Activated CD8-positive, alpha-beta memory T cell treated with anti-CD3 and anti-CD28 coated beads, Interleukin-2, amount 50 U/mL, for 4 hours (primary cell): ENCODE data around the gene PDZRN3.

ENCODE experiments used
- DNase-seq: peaks from one replicate; pipeline ENCODE4 v3.0.0-alpha.2; 2020

PDZRN3 gene

DNA sequence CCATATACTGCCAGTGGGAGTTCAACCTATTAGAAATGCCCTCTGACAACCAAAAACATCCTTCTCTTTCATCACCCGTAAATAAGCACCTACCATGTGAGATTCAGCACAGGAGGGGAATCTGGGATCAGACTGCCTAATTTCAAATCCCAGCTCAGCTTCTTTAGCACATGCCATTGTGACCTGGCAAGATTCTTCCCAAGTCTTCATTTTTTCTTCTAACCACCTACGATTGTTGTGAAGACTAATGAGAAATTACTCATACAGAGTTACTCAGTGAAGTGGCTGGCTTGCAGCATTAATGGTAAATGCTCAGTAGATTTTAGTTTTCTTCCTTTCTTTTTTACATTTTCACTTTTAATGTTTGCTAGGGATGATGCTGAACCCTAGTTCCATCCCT is 176.7 kb downstream of the PDZRN3 start:
- no peak for DNase-seq

DNA sequence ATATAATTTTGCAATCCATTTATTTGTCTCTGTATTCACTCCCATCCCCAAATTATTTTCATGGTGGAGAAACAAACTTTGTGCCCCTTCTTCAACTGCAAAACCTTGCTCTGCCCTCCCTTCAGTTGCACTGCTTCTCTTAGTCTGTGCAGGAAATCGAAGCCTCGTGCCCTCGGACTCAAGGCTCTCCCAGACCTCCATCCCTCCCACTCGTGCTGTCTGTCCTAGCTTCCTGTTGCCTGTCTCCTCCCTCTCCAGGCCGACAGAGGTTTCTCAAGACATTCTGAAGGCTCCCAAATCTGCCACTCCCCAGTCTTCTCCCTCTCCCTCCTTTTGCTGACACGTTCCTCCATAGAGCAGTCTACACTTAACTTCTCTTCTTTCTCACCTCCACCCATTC is 177.6 kb downstream of the PDZRN3 start:
- DNase-seq: no peak

DNA sequence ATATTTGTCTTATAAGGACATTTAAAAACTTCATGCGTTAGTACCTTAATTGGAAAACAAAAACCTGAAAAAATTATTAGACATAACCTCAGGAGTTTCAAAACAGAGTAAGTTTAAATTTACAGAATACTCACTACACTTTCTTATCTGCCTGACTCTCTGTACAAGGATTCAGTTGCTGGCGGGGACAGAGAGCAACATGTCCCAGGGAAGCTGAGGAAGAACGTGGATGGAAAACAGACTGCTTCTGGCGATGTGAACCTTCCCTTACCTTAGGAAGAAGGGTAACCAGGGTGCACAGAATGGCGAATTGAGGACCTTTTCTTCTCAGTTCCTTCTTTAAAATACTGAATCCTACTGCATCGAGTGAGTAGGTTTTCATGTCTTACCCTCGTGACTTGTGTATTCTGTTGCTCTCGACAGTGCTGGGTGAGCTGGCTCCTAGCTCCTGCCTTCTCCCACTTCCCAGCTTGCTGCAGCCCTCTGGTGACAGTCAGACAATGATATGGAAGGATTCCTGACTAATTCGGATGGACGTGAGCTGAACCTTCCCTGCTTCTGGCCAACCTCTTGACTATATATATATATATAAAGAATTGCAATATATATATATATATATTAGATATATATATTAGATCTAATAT is 178.2 kb downstream of the PDZRN3 start:
- no peak for DNase-seq

DNA sequence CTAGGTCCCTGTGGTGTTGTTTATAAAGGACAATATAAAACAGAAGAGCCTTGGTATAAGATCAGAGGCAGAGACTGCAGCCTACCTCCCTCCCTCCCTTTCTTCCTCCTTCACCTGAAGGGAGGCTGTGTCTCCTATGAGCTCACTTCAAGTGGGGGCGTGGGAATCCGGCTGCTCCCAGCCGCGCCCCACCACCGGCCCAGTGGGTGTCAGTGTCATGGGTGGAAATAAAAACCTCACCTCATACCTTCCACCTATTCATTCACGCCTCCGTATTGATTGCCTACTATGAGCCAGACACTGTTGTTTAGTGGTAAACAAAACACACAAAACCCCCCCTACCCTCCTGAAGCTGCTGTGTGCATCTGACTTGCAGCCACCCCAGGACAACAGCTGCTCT is 181.9 kb downstream of the PDZRN3 start:
- DNase-seq: no peak

DNA sequence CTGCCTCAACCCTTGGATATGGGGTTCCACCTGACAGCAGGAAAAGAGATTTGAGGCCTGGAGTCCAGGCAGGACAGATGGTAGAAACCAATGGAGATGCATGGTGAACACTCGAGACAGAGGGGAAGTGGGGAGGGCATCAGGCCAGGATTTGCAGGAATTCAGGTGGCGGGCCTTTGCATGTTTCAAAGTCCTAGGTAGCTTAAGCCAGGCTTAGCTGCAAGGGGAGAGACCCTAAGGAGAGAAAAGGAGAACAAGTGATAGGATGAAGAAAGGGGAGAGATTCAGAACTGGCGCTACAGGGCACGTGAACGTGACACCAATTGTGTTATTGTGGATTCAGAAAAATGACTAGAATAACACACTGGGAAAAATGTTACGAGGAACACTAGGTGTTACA is 182.6 kb downstream of the PDZRN3 start:
- no peak for DNase-seq

DNA sequence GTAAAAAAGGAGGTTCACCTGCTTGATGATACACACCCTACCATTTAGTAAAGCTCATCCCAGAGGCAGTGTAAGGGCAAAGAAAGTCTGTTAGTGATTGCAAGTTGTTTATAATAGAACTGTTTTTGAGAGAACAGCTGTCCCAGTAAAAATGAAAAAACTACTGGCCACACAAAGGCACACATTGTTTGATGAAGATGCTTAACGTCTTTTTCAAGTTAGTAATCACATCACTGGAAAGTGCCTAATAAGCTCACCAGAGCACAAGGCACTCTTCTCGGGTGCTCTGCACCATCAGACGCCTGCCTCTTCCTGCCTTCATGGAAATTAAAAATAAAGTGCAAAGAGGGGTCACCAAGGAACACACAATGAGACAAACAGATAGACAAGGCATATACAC is 186.9 kb downstream of the PDZRN3 start:
- no peak for DNase-seq

DNA sequence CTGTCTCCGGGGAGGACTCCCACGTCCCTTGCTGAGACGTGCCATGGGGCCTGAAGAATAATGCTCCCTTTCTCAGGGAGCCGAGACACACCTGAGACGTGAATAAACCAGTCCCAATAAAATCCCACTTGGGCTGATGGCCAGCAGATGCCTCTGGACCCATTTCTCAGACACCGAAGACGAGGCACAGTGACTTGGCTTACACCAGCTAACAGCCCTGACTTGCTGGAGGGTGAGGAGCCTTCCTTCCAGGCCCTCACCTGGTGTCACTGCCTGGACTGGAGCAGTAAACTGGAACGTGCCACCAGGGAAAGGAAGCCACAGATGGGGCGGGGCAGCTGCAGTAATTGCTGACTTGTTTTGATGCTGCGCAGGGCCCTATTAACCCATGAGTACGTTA is 189.7 kb downstream of the PDZRN3 start:
- DNase-seq: no peak

DNA sequence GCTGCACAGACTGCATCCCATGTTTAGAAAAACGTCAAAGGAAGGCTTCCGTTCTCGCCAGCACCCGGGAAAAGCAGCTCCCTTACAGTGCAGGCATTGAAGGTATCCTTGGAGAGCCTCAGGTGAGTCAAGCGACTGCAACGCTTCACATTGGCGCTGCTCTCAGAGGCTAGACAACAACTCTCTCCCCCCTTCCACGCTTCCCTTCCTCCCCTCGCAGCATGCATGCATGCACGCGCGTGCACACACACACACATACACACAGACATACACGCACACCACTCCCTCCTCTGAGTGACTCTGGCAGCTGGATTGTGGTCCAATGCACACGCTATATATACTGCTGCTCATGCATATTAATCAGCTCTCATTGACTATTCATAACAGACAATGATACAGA is 191.1 kb downstream of the PDZRN3 start:
- DNase-seq: no peak

DNA sequence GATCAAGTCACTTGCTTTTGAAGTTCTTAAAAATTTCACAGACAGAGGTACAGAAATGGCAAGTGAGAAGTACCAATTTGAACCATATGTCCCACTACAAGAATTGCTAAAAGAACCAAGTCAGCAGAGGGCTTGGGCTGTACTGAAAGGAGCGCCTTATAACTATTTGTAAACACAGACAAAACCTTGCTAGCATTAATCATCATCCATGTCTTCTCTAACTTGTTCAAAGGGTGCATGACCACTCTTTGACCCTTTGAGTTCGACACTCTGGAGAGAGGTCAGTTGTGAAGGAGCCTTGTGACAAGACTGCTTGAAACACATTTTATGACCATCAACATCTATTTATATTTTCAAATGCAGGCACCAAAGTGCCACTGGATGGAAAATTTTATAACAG is 191.7 kb downstream of the PDZRN3 start:
- DNase-seq: no peak

DNA sequence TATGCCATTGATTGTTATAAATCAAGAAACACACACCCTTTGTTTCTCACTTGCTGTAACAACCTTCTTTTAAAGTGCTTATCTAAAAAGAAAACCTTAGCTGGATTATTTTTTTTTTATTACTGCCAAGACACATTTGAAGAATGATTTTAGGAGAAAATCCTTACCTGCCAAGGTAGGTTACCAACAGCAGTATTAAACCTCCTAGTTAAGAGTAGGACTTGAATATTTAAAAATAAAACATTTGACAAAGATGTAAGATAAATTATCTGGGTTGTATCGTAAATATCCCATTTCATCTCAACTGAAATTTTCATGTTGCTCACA is 192.1 kb downstream of the PDZRN3 start:
- DNase-seq: no peak

DNA sequence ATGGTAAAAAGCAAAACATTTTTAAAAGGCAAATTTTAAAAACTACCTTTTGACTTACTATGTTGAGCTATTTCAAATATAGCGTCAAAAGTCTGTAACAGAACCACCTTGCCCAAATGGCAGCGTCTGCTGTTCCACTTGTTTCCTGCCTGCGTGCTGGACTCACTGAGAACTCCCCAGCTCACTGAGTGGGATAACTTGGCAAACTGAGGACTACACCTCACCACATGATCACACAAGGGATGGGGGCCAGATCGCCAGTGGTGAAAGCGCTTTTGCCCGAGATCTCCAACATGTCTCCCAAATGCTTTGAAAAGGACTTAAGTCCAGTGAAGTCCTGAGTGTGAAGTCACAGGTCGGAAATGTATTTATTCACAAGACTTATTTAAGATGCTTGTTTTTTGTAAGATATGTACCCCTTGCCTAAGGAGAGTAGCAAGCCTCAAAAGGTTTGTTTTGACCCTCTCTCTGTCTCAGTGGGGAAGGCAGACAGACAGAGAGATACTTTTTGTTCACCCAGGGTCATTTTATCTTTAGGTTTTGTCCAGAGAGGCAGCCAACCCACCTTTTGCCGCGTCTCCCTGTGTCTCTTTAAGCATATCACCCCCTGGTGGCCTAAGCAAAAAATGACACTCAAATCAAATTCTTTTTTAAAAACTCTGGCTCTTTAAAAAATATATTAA is 192.6 kb downstream of the PDZRN3 start:
- DNase-seq: no peak

DNA sequence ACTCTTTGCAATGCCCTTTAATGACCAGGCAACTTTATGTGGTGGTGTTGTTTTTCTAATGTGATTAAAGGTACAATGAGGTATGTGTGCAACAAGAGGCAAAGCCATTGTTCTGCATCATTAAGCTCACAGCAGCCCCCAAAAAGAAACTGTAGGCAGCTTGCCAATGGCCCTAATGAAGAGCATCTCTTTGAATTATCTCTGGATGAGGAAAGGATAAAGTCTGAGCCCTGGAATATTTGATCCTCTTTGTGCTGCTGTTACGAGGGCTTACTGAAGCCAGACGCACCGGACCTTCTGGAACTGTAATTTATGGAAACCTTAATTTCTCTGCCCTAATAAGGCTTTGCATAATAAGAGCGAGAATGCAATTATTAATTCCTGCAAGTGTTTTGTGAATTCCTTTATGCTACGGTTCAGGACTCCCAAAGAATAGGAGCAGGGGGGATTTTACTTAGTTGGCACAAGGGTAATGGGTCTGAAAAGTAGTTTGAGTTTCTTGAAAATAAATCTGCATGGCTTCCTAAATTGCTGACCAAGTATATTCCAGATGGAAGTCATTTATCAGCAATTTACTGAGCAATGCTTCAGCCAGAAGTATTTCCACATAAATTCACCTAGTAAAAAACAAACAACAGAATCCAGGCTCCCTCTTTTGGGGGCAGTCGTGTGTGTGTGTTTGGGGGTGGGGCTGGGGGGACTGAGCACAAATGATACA is 193.4 kb downstream of the PDZRN3 start:
- no peak for DNase-seq

DNA sequence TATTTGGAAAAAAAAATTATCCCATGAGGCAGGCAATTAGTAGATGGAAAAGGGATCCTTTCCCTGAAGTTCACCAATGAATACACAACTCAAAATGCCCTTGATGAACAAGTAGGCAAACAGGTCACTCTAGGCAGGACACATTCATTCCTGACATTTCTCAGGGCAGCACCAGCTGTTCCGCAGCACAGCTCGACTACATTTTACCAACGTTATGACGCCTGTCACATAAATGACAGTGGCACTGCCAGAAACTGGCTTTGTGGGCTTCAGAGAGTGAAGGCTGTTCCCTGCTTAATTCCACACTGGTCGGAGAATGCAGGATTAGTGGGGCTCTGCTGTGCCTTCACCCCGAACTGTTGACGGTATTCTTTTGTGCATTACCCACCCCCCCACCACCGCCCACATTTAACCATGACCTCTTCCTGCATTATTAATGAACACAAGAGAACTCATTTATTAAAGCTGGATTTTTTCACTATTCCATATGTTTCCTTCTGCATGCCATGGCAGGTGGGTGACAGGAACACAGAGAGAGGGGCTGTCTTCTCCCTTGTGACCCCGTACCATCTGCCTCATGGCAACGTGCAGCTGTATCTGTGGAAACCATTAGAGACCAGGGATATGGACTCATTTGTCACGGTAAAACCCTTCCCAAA is 197.6 kb downstream of the PDZRN3 start:
- DNase-seq: no peak

DNA sequence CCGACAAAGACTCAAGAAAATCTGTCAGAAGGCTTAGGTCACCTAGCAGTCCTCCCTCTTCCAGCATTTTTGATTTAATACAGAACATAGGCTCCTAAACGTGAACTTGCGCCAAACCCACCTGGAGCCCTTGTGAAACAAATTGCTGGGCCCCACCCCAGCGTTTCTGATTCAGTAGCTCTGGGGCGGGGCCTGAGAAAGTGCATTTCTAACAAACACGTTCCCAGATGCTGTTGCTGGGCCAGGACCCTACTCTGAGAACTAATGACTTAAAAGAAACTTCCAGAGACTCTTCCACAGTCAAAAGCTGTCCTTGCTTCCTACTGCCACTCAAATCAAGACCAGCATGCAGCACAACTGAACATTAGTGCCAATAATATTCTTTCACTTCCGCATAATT is 198.1 kb downstream of the PDZRN3 start:
- DNase-seq: no peak

DNA sequence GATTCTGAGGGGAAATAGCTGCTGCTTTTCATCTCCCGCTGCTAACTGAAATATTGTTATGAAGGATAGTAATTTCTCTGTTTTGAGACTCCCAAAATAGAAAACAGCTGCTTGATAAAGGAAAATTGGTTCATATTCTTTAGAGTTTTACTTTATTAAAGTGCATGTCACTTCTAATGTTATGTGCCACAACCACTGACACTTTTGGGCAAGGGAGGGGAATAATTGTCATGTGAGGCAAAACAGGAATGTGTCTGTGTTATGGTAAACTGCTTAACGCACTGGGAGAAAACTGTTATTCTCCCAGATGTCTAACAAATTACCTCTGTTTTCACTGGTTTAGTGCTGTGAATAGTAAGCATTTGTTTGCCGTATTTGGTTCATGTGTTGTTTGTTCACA is 201.6 kb downstream of the PDZRN3 start:
- no peak for DNase-seq

DNA sequence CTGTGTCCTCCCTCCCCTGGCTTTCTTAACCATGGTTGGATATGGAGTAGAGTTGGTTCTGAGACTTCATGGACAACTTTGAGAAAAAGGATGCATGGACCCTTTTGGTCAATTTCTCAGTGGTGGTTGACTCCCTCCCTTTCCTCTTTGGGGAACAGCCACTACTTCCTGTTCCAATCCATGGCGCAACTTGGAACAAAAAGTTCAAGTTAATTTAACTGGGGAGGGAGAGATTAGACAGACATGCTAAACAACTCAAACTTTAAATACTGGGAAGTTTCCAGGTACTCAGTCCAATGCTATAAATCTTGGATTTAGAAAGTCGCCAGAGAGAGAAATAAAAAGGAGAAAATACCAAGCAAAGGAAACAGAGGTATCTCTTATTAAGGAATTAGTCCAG is 202.2 kb downstream of the PDZRN3 start:
- DNase-seq: no peak

DNA sequence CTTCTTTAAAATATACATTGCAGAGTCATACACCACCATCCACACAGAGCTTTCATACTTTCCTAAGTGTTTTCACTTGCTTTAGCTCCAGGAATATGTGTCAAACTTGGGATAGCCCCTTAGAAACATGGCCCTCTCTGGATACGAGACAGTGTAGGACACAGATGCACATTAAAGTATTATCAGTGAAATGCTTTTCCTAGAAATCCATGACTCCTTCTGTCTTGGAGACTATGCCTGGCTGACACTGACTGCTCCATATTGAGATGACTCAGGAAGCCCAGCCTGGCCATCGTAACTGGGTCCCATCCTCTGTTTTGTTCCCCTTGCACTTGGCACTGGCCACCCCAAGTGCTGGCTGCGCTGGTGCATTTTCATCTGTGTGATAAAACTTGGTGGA is 204.8 kb downstream of the PDZRN3 start:
- no peak for DNase-seq

DNA sequence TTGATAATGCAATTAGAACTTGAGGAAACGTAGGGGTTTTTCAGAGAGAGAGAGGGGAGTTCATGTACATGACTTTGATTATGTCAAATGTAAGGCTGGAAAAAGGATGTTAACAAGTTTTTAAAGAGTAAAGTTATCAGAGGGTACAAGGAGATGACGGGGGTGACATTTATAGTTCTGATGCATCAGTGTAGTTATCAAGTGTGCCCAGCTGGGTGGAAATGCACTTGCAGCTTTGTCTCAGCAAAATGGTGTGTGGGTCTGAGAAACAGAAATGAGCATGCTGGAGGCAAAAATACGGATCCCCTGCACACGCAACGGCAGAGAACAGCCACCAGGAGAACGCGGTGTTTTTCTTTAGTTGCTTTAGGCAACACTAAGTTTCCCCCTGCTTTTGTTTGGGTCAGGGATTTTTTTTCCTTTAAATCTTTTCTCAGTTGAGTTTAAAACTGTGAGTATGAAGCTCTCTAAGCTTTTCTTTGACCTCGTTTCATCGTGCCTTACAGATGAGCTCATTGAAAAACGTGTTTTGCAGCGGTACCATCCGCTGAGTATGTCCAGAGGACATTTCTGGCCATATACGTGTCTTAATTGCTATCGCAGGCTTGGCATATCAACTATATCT is 205.4 kb downstream of the PDZRN3 start:
- DNase-seq: no peak

DNA sequence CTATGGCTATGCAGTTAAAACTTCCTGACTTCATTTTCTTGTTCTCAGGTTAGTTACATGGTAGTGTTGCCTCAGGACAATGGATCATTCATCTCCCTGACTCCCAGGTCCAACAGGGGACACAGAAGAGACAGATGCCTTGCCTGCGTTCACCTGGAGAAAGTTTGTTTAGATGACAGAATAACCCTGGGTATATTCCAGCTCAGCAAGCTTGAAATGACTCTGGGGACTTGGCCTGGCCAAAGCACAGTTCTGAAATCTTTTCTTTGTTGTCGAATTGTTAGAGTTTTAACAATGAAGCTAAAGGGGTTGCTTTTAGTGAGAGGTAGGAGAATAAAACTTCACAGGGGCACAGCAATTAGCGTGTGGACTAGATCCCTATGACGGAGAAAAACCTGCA is 206.1 kb downstream of the PDZRN3 start:
- no peak for DNase-seq

DNA sequence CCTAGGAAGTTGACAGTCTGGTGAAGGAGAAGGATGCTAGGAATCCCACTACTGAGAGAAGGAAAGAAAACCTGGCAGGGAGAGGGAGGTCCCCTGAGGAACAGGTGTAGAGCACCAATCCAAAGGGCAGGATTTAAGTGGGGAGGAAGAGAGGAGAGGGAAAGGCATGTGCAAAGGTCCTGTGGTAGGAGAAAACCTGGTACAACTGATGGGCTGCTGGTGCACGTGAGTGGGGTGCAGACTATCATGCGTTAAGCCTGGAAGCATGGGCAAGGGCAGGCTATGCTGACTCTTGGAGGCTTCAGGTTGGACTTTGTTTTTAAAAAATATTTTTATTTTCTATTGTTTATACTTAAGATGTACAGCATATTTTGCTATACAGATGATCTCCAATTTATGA is 209.6 kb downstream of the PDZRN3 start:
- DNase-seq: no peak

DNA sequence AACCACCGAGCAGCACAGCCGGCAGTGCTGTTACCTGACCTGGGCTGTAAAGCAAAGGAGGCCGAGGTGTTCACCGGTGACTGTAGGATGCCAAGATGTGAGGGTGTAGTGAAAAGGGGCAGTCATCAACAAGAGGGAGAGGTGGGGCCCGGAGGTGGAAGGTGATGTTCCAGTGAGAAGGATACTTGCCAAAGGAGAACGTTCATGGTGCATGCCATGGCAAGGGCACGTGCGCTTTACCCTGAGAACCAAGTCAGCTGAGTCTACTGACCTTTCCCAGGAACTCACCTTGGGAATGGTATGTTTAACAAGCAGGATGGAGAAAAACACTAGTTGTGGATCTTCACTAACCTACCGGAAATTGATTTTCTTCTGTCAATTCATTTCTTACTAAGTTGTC is 211.1 kb downstream of the PDZRN3 start:
- no peak for DNase-seq

DNA sequence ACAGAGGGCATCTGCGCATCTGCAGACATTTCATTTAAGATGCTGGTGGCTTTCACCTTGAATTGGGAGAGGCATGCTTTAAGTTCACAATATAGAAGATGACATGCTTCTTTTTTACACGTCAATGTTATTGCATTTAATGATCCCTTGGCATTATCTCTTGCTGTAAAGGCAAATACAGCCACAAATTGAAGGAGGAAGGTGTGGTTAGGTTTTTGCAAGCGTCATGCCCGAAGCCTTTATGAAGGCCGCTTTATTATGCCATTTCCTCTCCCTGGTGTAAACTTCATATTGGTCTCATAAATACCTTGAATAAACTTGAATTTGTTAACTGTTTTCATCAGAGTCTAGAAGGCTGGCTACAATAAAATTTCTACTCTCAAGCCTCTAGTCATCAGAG is 212.7 kb downstream of the PDZRN3 start:
- no peak for DNase-seq

DNA sequence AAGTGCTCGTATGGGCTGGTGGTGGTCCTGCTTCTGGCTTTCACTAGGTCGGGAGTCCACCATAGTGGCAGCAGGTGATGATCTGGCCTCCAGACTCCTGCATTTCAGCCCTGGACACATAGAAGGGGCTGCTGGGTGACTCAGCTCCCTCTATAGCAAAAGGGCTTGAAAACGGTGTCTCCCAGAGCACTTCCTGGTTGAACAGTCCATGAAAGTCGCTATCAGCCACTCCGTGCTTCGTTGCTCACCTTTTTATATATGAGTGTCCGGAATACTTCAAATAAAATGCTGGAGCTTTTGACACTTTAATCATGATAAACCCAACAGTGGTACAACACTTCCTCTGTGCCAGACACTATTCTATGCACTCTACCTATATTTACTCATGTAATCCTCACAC is 213.2 kb downstream of the PDZRN3 start:
- no peak for DNase-seq
